OCI-LY3 (cell line): ENCODE measurements around the gene SYT5.

Experiments
- H2AFZ ChIP-seq: fragments of 200-600, 300-600 bp; shearing (Covaris generic); 2 replicates; pipeline ENCODE4 v1.6.0; 2014; ENCODE audit warnings: antibody characterized with exemption, low read depth, low read length
- H3K27ac ChIP-seq: fragments of 200-600, 300-600 bp; sonication (generic); 2 replicates; pipeline ENCODE4 v1.5.1; 2014; ENCODE audit warnings: mild to moderate bottlenecking, low read length, moderate library complexity, mixed read lengths
- H3K27me3 ChIP-seq: fragments of 200-600, 300-600 bp; sonication (generic); 2 replicates; pipeline ENCODE4 v1.6.1; 2014; ENCODE audit warnings: low read depth, low read length, mixed read lengths
- H3K36me3 ChIP-seq: fragments of 200-600, 300-600 bp; sonication (generic); replicated peaks from 2 replicates; pipeline ENCODE3; 2014; ENCODE audit warnings: low read depth, low read length, mixed read lengths
- H3K4me1 ChIP-seq: fragments of 300-600, 200-600 bp; sonication (generic); 2 replicates; pipeline ENCODE4 v1.6.1; 2014; ENCODE audit warnings: low read length, mixed read lengths
- H3K4me2 ChIP-seq: fragments of 200-600, 300-600 bp; sonication (generic); 2 replicates; pipeline ENCODE4 v1.6.1; 2014; ENCODE audit warnings: low read length, mixed read lengths
- H3K4me3 ChIP-seq: fragments of 300-600, 200-600 bp; sonication (generic); 2 replicates; pipeline ENCODE4 v1.5.1; 2014; ENCODE audit warnings: antibody characterized with exemption, mild to moderate bottlenecking, low read length, moderate library complexity
- H3K79me2 ChIP-seq: fragments of 300-600, 200-600 bp; shearing (Covaris generic); 2 replicates; pipeline ENCODE4 v1.6.1; 2014; ENCODE audit warnings: mild to moderate bottlenecking, low read length, mixed read lengths
- H3K9ac ChIP-seq: fragments of 300-600, 200-600 bp; shearing (Covaris generic); 2 replicates; pipeline ENCODE4 v1.6.0; 2014; ENCODE audit warnings: mild to moderate bottlenecking, low read length, moderate library complexity
- H3K9me3 ChIP-seq: fragments of 200-600, 300-600 bp; shearing (Covaris generic); 2 replicates; pipeline ENCODE4 v1.6.1; 2014; ENCODE audit warnings: low read length, mixed read lengths; ENCODE audit not compliant: insufficient read depth
- H4K20me1 ChIP-seq: fragments of 200-600, 300-600 bp; sonication (generic); 2 replicates; pipeline ENCODE4 v1.6.1; 2016; ENCODE audit warnings: low read length, mixed read lengths; ENCODE audit not compliant: insufficient read depth
- CTCF ChIP-seq: fragments of 200-600, 300-600 bp; sonication (generic); IDR thresholded peaks from 2 replicates; pipeline ENCODE4 v1.5.1; 2014; ENCODE audit warnings: antibody characterized with exemption, low read length, low read depth
- EZH2phosphoT487 ChIP-seq: fragments of 200-600 bp; shearing (Covaris generic); IDR thresholded peaks from 2 replicates; pipeline ENCODE4 v1.6.1; 2018; ENCODE audit warnings: antibody characterized with exemption, mixed run types, low read depth

Gene SYT5

GRCh38 chr19:55220525-55220924 is 40.4 kb upstream of the SYT5 start:
- H3K4me1 ChIP-seq, result no peaks in the 10 kb centered on the region
- no peak overlapping the region for H3K4me3 ChIP-seq
- H3K9ac ChIP-seq, result no peak overlapping the region
- TF ChIP-seq CTCF (no peak), EZH2phosphoT487 (no peak)
- H3K27ac ChIP-seq, result no peak overlapping the region
- no peaks in the 10 kb centered on the region for H3K9me3 ChIP-seq
- no peak overlapping the region for H2AFZ ChIP-seq
- no peak overlapping the region for H3K4me2 ChIP-seq
- no peaks in the 10 kb centered on the region for H3K27me3 ChIP-seq
- no peaks in the 10 kb centered on the region for H3K79me2 ChIP-seq
- no peaks in the 10 kb centered on the region for H4K20me1 ChIP-seq
- H3K36me3 ChIP-seq, result peaks cover 37% of the 10 kb centered on the region

- H2AFZ ChIP-seq, result no peak overlapping the region
- H3K27ac ChIP-seq, result no peak overlapping the region
- no peaks in the 10 kb centered on the region for H4K20me1 ChIP-seq
- peaks cover 18% of the 10 kb centered on the region for H3K36me3 ChIP-seq
- H3K9me3 ChIP-seq, result peaks cover 7% of the 10 kb centered on the region
- no peak overlapping the region for H3K4me2 ChIP-seq
- no peaks in the 10 kb centered on the region for H3K27me3 ChIP-seq
- H3K9ac ChIP-seq, result no peak overlapping the region
- TF ChIP-seq EZH2phosphoT487 (no peak), CTCF (no peak)
- no peaks in the 10 kb centered on the region for H3K4me1 ChIP-seq
- H3K4me3 ChIP-seq, result no peak overlapping the region
- H3K79me2 ChIP-seq, result no peaks in the 10 kb centered on the region
These were observed 36.5 kb upstream of the SYT5 start for GRCh38 chr19:55216461-55217198.

GRCh38 chr19:55213547-55213946 is 33.5 kb upstream of the SYT5 start:
- H4K20me1 ChIP-seq, result no peaks in the 10 kb centered on the region
- no peak overlapping the region for H3K9ac ChIP-seq
- no peaks in the 10 kb centered on the region for H3K27me3 ChIP-seq
- no peak overlapping the region for H3K4me3 ChIP-seq
- TF ChIP-seq CTCF, result no peak
- TF ChIP-seq EZH2phosphoT487, result no peak
- H3K27ac ChIP-seq, result no peak overlapping the region
- peaks cover 7% of the 10 kb centered on the region for H3K9me3 ChIP-seq
- H3K36me3 ChIP-seq, result no peaks in the 10 kb centered on the region
- H3K79me2 ChIP-seq, result no peaks in the 10 kb centered on the region
- no peak overlapping the region for H3K4me2 ChIP-seq
- no peaks in the 10 kb centered on the region for H3K4me1 ChIP-seq
- H2AFZ ChIP-seq, result no peak overlapping the region

GRCh38 chr19:55212447-55212846 is 32.4 kb upstream of the SYT5 start:
- no peak overlapping the region for H3K27ac ChIP-seq
- H3K4me3 ChIP-seq, result no peak overlapping the region
- H3K36me3 ChIP-seq, result no peaks in the 10 kb centered on the region
- H3K79me2 ChIP-seq, result no peaks in the 10 kb centered on the region
- H3K27me3 ChIP-seq, result no peaks in the 10 kb centered on the region
- peaks cover 7% of the 10 kb centered on the region for H3K9me3 ChIP-seq
- no peak overlapping the region for H3K4me2 ChIP-seq
- TF ChIP-seq EZH2phosphoT487 (no peak), CTCF (peak; percentile 51)
- H4K20me1 ChIP-seq, result no peaks in the 10 kb centered on the region
- no peaks in the 10 kb centered on the region for H3K4me1 ChIP-seq
- H2AFZ ChIP-seq, result no peak overlapping the region
- no peak overlapping the region for H3K9ac ChIP-seq
